ENCODE measurements around the gene SLC12A4.
"Not testable (repeated sequence)": the region's sequence is repeated elsewhere in the genome, so short reads cannot be mapped to it uniquely, and the experiment has no call there.

SLC12A4 gene

GRCh38 chr16:67968400-67969253 is at the start of gene SLC12A4:
Gene SLC12A4 (minus strand): TSS chr16:67968637. CDS start chr16:67968553, 84 bp downstream.
- no peaks in the 10 kb centered on the region; the same call in none of the 2 replicates for H3K36me3 ChIP-seq
- H3K27ac ChIP-seq, result peak within 1 kb of the TSS; percentile 31; the same call in 1 of the 2 replicates
- DNase-seq, result peak; percentile 62
- TF ChIP-seq, protein P1, sequence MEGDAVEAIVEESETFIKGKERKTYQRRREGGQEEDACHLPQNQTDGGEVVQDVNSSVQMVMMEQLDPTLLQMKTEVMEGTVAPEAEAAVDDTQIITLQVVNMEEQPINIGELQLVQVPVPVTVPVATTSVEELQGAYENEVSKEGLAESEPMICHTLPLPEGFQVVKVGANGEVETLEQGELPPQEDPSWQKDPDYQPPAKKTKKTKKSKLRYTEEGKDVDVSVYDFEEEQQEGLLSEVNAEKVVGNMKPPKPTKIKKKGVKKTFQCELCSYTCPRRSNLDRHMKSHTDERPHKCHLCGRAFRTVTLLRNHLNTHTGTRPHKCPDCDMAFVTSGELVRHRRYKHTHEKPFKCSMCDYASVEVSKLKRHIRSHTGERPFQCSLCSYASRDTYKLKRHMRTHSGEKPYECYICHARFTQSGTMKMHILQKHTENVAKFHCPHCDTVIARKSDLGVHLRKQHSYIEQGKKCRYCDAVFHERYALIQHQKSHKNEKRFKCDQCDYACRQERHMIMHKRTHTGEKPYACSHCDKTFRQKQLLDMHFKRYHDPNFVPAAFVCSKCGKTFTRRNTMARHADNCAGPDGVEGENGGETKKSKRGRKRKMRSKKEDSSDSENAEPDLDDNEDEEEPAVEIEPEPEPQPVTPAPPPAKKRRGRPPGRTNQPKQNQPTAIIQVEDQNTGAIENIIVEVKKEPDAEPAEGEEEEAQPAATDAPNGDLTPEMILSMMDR (IDR thresholded peaks at IDR 0.05; ENCODE audit: low read depth, low read length), result no peak
- H3K9me3 ChIP-seq (ENCODE audit: severe bottlenecking), result no peaks in the 10 kb centered on the region
- H3K27me3 ChIP-seq (ENCODE audit: insufficient read depth, low read depth, severe bottlenecking), result no peaks in the 10 kb centered on the region
- H3K4me3 ChIP-seq (ENCODE audit: low read depth, low read length), result peak within 1 kb of the TSS; percentile 41

GRCh38 chr16:68015681-68016080 is 47.2 kb upstream of the SLC12A4 start, which contains the start of gene DPEP2NB:
Gene DPEP2NB (minus strand): TSS chr16:68015911. CDS start chr16:68015770, 141 bp downstream.
- DNase-seq, result no peak
- TF ChIP-seq, protein P1 (IDR thresholded peaks at IDR 0.05; ENCODE audit: low read depth, low read length), result no peak
- Histone ChIP-seq H3K9me3 (ENCODE audit: severe bottlenecking) (no peaks in the 10 kb centered on the region), H3K4me3 (ENCODE audit: low read depth, low read length) (no peak within 1 kb of the TSS), H3K36me3 (no peaks in the 10 kb centered on the region), H3K27ac (no peak within 1 kb of the TSS), H3K27me3 (ENCODE audit: insufficient read depth, low read depth, severe bottlenecking) (no peaks in the 10 kb centered on the region)

DNA sequence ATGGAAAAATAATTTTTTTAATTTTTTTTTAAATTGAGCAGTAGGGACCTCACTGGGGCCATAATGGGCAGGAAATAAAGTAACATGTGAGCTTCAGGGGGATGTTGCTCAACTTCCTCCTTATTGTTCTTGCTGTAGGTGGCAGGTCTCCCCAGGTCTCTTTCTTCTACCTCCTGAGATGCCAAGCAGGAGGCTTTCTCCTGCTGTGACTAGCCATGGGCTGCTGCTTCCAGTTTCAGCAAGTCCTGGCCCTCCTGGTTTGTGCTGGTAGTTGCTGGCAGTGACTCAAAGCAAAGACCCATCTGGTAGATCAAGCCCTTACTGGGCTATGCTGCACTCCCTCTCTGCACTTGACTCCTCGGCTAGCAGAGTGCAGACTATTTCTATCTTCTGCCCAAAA is 45.0 kb upstream of the SLC12A4 start:
- no peak overlapping the region for H3K27ac ChIP-seq
- no peak overlapping the region for H3K4me3 ChIP-seq (ENCODE audit: low read depth, low read length)

DNA sequence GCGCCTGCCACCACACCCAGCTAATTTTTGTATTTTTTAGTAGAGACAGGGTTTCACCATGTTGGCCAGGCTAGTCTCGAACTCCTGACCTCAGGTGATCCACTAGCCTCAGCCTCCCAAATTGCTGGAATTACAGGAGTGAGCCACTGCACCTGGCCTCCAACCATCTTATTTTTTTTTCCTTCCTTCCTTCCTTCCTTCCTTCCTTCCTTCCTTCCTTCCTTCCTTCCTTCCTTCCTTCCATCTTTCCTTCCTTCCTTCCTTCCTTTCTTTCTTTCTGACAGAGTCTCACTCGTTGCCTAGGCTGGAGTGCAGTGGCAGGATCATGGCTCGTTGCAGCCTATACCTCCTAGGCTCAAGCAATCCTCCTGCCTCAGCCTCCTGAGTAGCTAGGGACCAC is 41.4 kb upstream of the SLC12A4 start:
- not testable (repeated sequence) for H3K4me3 ChIP-seq (ENCODE audit: low read depth, low read length); DNase-seq; H3K36me3 ChIP-seq; H3K27ac ChIP-seq; H3K9me3 ChIP-seq (ENCODE audit: severe bottlenecking); H3K27me3 ChIP-seq (ENCODE audit: insufficient read depth, low read depth, severe bottlenecking)

More for the DNA sequence above, 45.0 kb upstream of the SLC12A4 start:
- TF ChIP-seq, protein P1 (IDR thresholded peaks at IDR 0.05; ENCODE audit: low read depth, low read length), result no peak
- no peak for DNase-seq
- Histone ChIP-seq H3K36me3 (no peaks in the 10 kb centered on the region), H3K27me3 (ENCODE audit: insufficient read depth, low read depth, severe bottlenecking) (no peaks in the 10 kb centered on the region), H3K9me3 (ENCODE audit: severe bottlenecking) (no peaks in the 10 kb centered on the region)

DNA sequence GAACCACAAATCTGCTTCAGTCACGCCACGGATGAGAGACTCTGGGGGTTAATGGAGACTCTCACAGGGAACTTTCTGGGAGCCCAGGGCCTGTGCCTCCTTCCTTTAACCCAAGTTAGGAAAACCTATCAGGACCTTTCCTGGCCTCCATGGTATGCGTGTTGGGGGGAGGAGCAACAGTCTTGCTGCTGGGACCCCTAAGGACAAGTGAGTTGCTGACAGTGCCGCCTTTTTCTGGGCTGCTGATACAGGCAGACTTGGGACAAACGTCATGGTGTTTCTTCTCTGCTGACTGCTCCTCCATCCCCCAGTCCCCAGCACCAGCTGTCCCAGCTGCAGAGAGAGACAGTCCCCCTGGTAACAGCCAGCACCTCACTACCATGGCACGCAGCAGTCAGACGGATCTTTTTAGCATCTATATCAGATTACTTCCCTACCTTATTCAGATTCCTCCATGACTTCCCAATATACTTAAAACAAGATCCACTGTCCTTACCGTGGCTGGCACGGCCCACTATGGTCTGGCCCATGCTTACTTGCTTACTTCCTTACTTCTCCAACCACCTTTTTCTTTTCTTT is 40.8 kb upstream of the SLC12A4 start:
- Histone ChIP-seq H3K9me3 (ENCODE audit: severe bottlenecking) (no peaks in the 10 kb centered on the region), H3K27ac (no peak overlapping the region), H3K27me3 (ENCODE audit: insufficient read depth, low read depth, severe bottlenecking) (no peaks in the 10 kb centered on the region), H3K36me3 (no peaks in the 10 kb centered on the region), H3K4me3 (ENCODE audit: low read depth, low read length) (no peak overlapping the region)
- TF ChIP-seq, protein P1 (IDR thresholded peaks at IDR 0.05; ENCODE audit: low read depth, low read length), result no peak
- DNase-seq, result no peak

- no peak overlapping the region for H3K27ac ChIP-seq
- TF ChIP-seq, protein P1 (IDR thresholded peaks at IDR 0.05; ENCODE audit: low read depth, low read length), result no peak
- no peaks in the 10 kb centered on the region for H3K9me3 ChIP-seq (ENCODE audit: severe bottlenecking)
- H3K36me3 ChIP-seq, result no peaks in the 10 kb centered on the region
- no peaks in the 10 kb centered on the region for H3K27me3 ChIP-seq (ENCODE audit: insufficient read depth, low read depth, severe bottlenecking)
- no peak for DNase-seq
- H3K4me3 ChIP-seq (ENCODE audit: low read depth, low read length), result no peak overlapping the region
Observed at GRCh38 chr16:68005786-68006286, 37.4 kb upstream of the SLC12A4 start.

All from WERI-Rb-1 (cell line).